ENCODE measurements around the gene SLC25A45. TPM values are rescaled to one million over a fixed set of nuclear protein-coding genes. Genes with fewer than 3 reads are reported as not detected.
A peak's percentile ranks its signal among the peaks of the same experiment; 100 is the strongest.

Gene SLC25A45
- total RNA-seq, 1 experiment from 2014 or later, result 2.3 TPM

DNA sequence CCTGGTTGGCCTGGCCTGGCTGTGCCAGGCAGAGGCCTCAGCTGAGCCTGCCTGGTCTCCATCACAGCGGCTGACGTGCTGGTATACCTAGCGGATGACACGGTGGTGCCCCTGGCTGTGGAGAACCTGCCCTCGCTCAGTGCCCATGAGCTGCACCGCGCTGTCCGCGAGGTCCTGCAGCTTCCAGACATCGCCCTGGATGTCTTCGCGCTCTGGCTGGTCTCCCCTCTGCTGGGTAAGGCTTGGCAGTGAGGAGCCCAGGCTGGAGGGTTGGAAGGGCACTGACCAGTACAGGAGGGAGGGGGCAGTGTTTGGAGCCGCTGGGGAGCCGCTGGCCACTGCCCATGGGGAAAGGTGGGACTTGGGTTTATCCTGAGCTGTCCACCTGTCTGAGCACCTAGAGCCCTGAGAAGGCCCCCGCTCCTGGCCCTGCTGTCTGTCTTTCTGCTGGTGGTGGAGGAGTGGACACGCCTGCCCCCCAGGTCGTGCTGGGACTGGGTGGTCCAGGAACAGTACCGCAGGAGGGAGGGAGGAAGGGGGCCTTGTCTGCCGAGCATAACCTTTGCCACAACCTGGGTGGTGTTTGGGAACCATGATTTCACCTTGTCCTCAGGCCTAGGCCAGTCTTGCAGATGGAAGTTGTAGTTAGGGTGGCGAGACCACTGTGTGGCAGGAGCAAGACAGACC, 7.0 kb upstream of the SLC25A45 start:
- DNase-seq (ENCODE audit: low read depth), result no peak

DNA sequence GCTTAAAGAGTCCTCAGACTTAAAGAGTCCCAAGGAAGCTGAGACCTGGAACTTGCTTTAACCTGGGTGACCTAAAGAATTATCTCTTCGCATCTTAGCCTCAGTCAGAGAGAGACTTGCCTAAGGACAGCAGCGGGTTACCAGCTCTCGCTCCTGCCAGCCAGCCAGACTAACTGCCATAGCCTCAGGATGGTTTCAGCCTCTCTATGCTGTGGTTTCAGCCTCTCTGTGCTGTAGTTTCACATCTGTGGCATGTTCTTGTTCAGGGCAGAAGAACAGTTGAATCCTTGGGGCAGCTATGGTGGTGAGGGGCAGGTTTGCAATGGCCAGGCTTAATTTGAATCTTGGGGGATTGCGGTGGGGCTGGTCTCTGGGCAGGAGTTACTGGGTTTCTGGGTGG, 6.3 kb upstream of the SLC25A45 start:
- DNase-seq (ENCODE audit: low read depth), result no peak

DNA sequence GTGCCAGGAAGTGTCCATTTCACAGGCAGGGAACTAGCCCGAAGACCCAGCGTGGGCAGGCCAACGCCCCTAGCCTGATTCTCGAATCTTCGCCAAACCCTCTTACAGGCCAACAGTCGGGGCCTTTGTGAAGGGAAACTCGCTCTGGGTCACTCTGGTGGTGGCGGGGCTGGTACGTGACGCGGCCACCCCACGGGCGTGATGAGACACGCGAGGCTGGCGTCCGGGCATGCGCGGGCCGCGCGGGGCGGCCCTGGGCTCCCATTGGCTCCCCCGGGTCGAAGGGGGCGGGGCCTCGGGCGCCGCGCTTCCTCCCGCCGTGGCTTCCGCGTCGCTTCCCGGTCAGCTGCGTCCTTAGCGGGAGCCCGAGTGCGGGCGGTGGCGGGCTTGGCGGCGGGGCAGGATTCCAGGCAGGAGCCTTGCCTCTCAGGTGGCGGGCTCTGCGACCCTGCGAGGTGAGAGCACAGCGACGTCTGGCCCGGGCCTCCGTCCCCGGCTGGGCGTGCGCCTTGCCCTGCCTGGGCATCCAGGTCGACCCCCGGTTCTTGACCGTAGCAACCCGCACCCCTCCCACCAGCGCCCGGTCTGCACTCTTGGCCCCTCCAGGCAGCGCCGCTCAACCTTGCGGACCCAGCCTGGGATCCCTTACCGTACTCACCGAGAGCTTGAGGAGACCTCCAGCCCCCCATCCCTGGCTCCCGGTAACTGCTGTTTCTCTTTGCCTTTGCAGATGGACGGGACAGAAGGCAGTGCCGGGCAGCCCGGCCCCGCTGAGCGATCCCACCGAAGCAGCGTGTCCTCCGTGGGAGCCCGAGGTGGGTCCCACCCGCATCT, 4.1 kb upstream of the SLC25A45 start, which contains the start of gene FRMD8:
TSS of gene FRMD8 (plus strand) at position 331 of the 834 bp plus-strand sequence. CDS start at position 731, 400 bp downstream.
- DNase-seq (ENCODE audit: low read depth), result peak; percentile 77

DNA sequence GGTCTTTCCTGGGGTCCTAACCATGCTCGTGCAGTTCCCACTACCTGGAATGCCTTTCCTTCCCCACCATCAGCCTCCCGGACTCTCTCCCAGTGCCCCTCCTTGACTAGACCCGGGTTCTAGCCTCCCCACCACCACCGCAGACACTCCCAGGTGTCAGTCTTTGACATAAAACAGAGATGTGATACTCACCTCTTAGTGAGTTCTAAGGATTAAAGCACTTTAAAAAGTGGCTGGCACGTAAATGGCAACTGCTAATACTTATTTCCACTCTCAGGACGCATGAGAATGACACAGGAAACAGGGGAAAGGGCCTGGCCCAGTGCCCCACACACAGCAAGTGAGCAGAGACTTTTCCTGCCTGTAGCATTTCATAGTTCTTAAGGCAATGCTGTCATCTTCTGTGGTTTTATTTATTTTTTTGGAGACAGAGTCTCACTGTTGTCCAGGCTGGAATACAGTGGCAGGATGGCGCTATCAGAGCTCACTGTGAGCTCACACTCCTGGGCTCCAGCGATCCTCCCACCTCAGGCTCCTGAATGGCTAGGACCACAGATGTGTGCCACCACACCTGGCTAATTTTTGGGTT, 1.9 kb upstream of the SLC25A45 start:
- no peak for DNase-seq (ENCODE audit: low read depth)

DNA sequence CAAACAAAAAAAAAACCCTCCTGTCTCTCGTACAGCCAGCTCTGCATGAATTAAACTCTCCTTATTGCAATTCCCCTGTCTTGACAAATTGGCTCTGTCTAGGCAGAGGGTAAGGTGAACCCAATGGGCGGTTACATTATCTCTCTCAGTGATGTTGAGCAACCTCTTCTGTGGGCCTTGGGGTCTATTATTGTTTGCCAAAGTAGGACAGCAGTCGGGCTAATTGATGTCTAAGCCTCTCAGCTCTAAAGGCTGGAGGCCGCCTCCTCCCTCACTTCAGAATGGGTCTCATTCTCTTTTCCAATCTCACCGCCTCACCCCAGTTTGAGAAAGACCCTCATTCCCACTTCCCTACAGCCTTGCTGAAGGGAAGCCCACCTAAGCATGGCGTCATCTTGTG, 1.3 kb upstream of the SLC25A45 start:
- DNase-seq (ENCODE audit: low read depth), result no peak

DNA sequence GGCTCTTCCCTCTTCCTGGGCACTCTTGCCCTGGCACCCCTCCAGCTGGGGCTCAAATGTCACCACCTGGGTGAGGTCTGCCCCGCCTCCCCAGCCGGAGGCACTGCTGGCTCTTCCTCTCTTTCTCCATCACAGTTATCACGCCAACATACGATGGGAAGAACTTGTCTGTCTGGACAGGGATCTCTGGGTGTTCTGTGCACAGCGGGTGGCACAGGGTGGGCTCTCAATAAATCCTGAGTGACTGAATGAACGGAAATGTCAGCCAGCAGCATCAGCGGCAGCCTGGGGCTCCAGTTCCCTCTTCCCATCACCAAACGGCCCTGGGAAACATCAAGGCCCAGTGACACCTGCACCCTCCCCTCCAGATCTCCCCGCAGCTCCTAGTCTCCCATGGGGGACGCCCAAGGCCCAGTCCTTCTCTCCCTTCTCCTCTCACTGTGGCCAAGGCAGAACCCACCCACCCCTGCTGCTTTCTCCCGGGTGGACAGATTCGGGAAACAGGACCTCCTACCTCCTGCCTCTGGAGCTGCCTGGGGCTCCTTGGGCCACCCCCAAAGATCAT, 440 bp upstream of the SLC25A45 start:
- DNase-seq (ENCODE audit: low read depth), result no peak

DNA sequence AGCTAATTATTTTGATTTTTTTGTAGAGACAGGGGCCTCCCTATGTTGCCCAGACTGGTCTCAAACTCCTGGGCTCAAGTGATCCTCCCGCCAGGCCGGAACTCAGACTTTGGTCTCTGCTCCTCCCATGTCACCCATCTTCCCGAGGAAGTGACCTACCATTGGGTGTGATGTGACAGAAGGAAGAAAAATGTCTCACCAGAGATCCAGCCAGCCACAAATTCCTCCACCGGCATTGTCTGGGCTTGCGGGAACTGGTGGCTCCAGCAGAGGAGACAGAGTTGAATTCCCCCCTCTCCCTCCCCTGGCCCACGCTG, 772 bp downstream of the SLC25A45 start:
- peak; percentile 49 for DNase-seq (ENCODE audit: low read depth)

DNA sequence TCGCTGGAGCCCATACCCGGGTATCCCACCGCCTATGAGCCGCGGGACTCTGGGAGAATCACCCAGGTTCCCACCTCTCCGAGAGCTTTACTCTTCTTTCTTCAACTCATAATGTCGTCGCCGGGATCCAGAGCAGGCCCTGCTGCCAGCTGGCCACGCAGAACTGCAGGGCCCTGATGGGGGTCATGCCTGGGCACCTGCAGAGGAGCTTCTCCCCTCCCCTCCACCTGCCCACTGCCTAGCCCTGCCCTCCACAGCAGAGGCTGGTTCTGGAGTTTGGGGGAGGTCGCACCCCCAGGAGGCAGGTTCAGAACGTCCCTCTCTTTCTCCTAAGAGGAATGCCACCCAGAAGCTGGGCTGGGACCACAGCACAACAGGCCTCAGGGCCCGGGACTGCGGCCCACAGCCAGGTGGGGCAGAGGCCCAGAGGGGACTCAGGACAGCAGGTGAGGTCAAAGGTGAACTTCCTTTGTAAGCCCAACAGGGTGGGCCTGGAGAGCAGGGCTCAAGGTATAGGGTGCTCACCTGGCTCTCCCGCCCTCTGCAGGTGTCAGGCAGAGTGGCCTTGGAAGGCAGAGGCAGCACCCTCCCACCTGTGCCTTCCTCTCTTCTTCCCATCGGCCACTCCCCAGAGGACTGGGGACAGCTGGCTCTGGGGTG, 1.9 kb downstream of the SLC25A45 start:
- DNase-seq (ENCODE audit: low read depth), result no peak

DNA sequence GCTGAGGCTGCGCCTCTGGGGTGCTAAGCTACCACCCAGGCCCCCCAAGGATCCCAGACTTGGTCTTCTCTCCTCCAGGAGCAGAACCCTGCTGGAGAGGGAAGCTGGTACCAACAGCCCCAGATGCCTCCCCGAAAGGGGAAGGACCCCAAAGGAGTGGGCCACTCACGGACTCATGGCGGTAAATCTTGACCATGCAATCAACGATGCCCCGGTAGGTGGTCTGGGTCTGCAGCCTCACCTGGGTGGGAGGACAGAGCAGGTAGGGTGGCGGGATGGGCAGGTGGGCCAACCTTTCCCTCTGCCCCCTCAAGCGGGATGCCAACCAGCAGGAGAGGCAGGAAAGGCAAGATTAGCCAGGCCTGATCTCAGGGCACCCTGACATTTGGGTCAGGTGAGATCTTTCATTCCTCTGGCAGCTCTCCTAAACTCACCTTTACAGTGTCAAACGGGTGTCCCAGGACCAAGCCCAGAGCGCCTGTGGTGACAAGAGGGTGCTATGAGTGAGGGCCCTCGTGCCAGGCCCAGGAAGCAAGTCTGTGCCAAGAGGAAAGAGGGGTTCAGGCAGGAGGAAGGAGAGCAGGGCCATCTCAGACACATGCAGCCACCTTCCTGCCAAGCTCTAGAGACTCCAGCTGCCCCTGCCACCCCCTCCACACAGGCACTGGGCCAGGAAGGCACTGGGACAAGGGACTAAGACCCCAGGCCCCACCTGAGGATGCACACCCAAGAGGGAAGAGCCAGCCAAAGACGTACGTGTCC, 2.6 kb downstream of the SLC25A45 start:
- no peak for DNase-seq (ENCODE audit: low read depth)

DNA sequence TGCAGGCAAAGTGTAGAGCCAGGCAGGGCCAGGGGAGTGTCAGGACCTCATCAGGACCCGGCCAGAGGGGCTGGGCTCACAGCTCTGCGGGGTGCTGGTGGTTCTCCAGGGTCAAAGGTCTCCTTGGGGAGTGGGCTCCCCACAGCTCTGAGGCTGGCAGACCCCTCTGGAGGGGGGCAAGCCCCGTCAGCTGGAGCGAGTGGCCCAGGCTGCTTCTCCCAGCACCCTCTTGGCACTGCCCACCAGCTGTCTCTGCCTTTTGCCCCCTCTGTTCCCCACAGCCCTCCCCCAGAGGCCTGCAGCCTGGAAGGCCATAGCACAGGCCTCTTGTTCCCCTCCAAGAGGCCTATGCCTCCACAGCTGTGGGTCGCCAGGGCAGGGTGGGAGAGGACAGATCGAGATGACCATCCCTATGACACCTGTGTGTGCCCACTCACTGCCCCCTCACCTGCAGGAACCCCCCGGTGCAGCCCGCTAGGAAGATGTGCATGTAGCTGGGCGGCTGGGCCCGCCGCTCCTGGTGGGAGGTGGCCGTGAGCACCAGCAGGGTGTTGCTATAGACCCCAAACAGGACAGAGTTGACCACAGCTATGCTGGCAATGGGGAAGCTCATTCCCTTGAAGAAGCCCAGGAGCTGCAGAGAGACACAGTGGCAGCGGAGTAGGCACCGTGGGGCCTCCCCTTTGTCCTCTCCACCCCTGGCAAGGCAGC, 3.4 kb downstream of the SLC25A45 start:
- no peak for DNase-seq (ENCODE audit: low read depth)

DNA sequence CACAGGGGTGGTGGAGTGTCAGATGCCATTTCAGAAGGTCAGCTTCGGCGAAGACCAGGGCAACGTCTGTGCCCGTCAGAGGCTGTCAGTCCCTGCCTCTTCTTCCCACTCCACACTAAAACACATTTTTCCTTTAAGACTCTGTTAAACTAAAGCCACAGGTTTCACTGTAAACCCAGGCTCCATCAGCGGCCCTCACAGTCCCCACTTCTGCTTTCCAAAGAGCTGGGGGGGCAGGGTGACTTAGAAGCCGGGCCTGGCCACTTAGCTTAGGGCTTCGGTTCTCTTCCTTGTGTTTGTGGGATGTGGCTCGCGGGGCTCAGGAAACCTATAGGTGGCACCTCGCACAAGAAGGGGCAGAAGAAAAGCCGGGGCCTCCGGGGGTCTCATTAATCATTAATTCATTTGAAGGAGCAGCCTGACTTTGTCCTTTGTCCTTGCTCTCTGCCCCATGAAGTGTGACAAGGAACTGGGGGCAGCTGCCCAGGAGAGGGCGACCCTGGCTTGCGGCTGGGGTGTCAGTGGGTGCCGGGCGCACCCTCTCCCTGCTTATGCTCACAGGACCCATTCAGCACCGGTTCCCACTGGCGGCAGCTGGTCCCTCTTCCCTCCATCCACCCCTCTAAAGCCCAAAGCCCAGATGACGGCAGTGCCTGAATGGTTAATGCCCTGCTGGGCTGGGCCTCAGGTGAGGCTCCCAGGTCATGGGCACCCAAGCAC, 4.1 kb downstream of the SLC25A45 start:
- no peak for DNase-seq (ENCODE audit: low read depth)

DNA sequence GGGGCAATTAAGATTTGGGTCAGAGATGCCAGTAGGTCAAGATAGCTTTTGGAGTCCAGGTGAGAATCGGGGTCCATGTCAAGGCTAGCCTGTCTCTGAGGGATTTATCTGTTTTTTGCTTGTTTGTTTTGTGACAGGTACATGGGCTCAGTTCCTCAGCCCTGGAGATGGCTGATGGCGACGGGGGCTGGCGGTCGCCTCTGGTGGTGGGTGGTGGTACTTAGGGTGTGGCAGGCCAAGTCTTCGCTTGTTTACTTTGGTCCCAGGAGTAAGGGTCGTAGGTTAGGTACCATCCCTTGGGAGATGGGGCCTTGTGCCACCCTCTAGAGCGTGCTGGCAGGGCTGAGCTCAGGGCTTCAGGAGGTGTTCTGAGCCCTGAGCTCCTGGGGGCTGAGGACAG, 4.7 kb downstream of the SLC25A45 start:
- no peak for DNase-seq (ENCODE audit: low read depth)

DNA sequence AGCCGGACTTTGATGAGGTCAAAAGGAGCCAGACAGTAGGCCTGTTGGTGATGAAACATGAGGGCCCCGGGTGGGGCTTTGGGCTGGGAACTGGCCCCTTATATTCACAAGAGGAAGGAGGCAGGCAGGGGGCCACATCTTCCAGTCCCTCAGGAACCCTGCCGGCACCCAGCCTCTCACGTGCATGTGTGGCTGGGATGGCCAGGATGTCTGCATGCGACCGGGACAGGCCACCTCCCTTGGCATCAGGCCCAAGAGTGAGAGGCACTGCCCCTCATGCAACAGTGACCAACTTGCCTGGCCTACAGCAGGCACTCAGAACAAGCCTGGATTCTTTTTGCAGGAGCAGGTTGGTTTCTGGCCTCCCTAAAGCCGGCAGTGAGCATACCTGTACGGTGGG, 5.4 kb downstream of the SLC25A45 start:
- DNase-seq (ENCODE audit: low read depth), result no peak

DNA sequence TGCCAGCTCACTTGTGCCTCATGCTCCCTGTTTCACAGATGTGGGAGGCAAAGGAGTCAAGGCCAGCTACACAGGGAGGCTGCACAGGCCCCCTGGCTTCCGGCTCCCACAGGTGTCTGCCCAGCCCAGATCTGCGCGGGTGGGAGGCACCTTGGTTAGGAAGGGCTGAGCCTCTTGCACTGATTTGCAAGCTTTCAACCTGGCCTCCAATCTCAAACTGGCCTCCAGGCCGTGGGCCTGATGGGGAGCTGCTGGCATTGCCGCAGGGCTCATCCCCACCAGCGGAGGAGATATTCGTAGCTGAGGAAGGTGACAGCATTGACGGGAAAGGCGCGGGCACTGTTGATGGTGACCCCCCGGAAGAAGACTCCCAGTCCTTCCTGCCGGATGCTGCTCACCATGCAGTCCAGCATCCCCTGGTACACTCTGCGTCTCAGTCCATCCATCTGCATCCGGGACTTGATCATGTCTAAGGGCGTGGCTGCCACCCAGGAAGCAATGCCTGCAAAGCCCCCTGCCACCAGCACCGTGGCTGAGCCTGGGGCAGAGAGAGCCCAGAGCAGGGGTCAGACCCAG, 6.2 kb downstream of the SLC25A45 start:
- no peak for DNase-seq (ENCODE audit: low read depth)

DNA sequence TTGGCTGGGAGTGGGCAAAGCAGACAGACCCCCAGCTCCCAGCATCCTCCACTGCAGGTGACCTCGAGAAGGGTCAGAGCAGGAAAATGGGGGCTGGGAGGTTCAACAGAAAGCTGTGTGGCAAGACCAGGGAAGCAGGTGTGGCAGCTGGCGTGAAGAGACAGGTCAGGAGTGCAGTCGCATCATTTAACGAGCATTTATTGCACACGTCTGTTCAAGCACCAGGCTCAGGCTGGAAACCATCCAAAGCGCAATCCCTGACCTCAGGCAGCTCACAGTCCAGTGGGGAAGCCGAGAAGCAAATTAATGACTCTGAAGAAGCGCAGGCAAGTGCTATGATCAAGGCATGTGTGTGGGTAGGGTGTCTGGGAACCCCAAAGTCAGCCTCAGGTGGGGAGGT, 7.4 kb downstream of the SLC25A45 start:
- DNase-seq (ENCODE audit: low read depth), result no peak

DNA sequence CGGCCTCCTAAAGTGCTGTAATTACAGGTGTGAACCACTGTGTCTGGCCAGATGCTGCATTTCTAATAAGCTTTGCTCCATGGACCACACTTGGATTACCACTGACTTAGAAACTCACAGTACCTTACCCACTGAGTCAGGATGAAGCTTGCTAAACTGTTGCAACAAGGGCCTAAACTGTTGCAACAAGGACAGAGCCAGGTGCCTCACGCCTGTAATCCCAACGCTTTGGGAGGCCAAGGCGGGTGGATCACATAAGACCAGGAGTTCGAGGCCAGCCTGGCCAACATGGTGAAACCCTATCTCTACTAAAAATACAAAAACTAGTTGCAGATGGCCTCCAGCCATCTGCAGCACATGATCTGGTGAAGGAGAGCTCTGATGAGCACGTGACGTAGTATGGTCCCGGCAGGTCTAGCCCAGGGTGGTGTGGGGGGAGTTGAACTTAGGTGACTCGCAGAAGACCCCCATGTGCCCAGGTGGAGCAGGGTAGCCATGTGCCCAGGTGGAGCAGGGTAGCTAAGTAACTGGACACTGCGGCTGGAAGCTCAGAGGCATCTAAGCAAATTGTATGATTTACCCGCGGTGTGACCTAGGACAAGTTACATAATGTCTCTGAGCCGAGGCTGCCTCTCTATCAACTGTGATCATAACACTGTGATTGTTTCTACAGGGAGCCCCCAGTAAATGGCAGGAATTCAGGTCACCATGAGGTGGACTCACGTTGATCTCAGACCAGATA, 8.4 kb downstream of the SLC25A45 start:
- no peak for DNase-seq (ENCODE audit: low read depth)

DNA sequence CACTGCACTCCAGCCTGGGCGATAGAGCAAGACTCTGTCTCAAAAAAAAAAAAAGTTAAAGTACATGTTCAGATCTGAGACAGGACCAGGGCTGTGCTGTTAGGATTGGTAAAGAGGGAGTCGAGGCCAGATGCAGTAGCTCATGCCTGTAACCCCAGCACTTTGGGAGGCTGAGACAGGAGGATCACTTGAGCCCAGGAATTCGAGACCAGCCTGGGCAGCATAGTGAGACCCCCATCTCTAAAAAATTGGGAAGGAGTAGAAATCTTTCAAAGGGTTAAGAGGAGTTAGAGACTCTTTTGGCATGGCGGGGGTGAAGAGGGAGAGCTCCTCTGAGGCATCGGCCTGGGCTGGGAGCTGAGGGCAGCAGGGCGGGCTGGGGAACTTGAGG, 11.8 kb downstream of the SLC25A45 start:
- DNase-seq (ENCODE audit: low read depth), result no peak

DNA sequence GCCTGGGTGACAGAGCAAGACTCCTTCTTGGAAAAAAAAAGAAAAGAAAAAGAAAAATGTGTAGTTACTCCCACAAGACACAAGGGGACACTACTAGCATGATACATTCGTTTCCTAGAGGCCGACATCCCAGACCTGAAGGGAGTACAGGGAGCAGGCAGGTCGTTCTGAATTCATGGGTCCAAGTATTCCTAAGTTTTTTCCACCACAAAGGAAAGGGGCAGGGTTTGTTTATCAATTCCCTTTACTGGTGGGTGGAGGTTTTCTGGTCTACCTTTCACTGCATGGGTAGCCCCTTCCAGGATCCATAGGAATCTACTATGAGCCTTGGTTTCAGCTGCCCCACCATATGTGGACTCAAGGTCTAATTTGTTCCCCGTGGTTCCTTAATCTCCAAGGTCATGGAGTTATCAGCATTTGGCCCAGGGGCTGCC, 16.1 kb downstream of the SLC25A45 start:
- peak; percentile 83 for DNase-seq (ENCODE audit: low read depth)

DNA sequence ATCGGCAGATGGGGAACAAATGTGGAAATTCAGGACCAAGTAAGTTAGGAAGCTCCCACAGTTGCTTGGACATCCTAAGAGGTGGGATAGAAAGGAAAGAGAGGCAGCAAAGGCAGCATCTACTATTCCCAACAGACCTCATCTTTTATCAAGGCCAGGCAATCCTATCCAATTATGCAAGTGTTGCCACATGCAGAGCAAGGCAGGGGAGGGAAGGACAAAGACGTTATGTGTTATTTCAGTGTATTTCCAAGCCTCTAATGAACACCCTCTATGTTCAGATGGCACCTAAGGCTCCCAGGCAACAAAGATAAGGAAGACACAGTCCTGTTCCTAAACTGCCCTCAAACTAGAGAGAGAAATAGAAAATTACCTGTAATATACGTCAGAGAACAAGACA, 18.7 kb downstream of the SLC25A45 start:
- DNase-seq (ENCODE audit: low read depth), result no peak

All from LHCN-M2 (cell line).